BE2C (cell line): ENCODE results near the gene EHHADH.
A peak's percentile ranks its signal among the peaks of the same experiment; 100 is the strongest.

ENCODE experiments used
- DNase-seq: peaks from one replicate; pipeline ENCODE4 v3.0.0-alpha.2; 2020
- H3K27me3 ChIP-seq: fragments of 250-450 bp; sonication (Bioruptor Pico); 2 replicates; pipeline ENCODE4 v1.5.1; 2020; ENCODE audit warnings: mild to moderate bottlenecking
- H3K36me3 ChIP-seq: fragments of 250-450 bp; sonication (Bioruptor Pico); 2 replicates; pipeline ENCODE4 v1.5.1; 2020; ENCODE audit warnings: mild to moderate bottlenecking
- H3K4me1 ChIP-seq: fragments of 250-450 bp; sonication (Bioruptor Pico); 2 replicates; pipeline ENCODE4 v1.5.1; 2020
- H3K4me3 ChIP-seq: 2 replicates; pipeline ENCODE4 v1.5.1; 2011; ENCODE audit warnings: low read depth, low read length
- H3K9me3 ChIP-seq: fragments of 250-450 bp; sonication (Bioruptor Pico); 2 replicates; pipeline ENCODE4 v1.5.1; 2020
- TF ChIP-seq, protein P1 (sequence below): IDR thresholded peaks from 2 replicates; pipeline ENCODE4 v1.5.1; 2012; ENCODE audit warnings: mild to moderate bottlenecking, low read depth, low read length

The EHHADH gene

DNA sequence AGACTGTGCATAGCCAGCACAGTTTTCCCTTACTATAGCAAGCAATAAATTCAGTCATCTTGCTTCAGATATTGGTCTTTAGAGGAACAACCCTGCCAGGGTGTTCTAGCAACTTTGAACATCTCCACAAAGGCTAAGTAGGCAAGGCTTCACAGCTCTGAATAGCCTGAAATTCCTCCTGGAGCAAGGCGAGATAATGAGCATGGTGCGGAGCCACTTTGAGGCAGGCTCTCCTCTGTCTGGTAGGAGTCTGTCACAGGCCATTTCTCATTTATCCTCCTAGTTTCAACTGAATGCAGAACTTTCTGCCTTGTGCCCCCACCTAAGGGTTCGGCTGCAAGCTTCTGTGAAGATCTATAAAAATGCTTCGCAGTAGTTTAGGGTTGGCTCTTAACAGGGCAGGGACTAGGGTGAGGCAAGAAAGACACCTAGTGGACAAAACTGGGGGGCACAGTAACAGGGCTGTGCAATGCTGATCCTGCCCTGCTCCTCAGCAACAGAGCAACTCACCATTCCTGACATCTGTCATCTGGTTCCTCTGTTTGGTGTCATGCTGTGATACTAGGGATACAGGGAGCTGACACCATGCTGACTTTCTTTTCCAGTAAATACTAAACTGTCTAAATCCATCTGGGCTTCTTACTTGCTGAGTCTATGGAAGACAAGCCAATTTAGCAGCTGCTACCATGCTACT is 16.6 kb upstream of the EHHADH start:
- Histone ChIP-seq H3K4me3 (no peak overlapping the region), H3K4me1 (no peaks in the 10 kb centered on the region), H3K27me3 (no peaks in the 10 kb centered on the region), H3K9me3 (no peaks in the 10 kb centered on the region), H3K36me3 (no peaks in the 10 kb centered on the region)
- DNase-seq = peak; percentile 61
- TF ChIP-seq, protein P1, sequence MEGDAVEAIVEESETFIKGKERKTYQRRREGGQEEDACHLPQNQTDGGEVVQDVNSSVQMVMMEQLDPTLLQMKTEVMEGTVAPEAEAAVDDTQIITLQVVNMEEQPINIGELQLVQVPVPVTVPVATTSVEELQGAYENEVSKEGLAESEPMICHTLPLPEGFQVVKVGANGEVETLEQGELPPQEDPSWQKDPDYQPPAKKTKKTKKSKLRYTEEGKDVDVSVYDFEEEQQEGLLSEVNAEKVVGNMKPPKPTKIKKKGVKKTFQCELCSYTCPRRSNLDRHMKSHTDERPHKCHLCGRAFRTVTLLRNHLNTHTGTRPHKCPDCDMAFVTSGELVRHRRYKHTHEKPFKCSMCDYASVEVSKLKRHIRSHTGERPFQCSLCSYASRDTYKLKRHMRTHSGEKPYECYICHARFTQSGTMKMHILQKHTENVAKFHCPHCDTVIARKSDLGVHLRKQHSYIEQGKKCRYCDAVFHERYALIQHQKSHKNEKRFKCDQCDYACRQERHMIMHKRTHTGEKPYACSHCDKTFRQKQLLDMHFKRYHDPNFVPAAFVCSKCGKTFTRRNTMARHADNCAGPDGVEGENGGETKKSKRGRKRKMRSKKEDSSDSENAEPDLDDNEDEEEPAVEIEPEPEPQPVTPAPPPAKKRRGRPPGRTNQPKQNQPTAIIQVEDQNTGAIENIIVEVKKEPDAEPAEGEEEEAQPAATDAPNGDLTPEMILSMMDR = peak; percentile 78

DNA sequence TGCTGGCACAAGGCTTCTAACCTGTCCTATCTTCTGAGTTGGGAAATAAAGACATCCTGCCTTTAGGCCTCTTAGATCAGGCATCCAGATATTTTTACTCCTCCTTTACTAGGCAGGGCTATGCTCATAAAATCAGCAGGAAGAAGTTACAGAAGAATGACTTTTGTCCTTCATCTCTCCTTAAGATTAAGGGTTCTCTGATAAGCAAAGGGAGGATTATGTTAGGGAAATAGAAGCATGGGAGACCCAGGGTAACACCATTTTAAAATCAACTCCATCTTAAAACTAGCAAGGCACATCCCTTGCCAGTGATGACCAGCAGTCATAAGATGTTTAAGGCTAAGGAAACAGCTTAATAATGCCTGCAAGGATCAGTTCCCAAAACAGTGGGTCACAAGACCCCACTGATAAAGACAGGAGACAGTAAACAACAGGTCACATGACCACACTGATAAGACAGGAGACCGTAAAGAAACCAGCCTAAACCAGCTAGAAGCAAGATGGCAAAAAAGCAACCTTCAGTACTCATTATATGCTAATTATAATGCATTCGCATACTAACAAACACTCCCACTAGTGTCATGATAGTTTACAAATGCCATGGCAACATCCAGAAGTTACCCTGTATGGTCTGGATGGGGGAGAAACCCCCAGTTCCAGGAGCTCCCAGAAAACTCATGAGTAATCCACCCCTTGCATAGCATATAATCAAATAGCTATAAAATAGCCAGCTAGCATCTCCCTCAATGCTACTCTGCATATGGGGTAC is 14.5 kb upstream of the EHHADH start:
- DNase-seq = no peak
- H3K9me3 ChIP-seq = no peaks in the 10 kb centered on the region
- no peaks in the 10 kb centered on the region for H3K36me3 ChIP-seq
- H3K4me1 ChIP-seq = no peaks in the 10 kb centered on the region
- TF ChIP-seq, protein P1 = no peak
- H3K27me3 ChIP-seq = no peaks in the 10 kb centered on the region
- H3K4me3 ChIP-seq = no peak overlapping the region

DNA sequence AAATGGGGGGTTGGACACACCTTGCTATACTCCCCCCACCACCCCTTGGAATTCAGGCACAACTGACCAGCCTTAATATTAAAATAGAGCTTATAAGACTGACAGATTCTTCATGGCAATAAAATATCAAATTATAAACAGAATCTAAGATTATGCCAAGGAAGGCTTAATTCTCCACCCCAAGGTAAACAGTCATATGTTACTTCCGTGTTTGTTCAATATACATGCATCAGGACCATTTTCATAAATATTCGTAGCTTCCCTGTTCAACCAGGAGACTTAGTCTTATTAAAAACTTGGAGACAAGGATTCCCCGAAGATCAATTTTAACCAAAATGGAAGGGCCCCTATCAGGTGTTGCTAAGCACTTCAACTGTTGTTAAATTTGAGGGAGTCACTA is 13.3 kb upstream of the EHHADH start:
- no peaks in the 10 kb centered on the region for H3K9me3 ChIP-seq
- H3K4me1 ChIP-seq = no peaks in the 10 kb centered on the region
- DNase-seq = no peak
- no peaks in the 10 kb centered on the region for H3K27me3 ChIP-seq
- TF ChIP-seq, protein P1 = no peak
- no peak overlapping the region for H3K4me3 ChIP-seq
- H3K36me3 ChIP-seq = no peaks in the 10 kb centered on the region

DNA sequence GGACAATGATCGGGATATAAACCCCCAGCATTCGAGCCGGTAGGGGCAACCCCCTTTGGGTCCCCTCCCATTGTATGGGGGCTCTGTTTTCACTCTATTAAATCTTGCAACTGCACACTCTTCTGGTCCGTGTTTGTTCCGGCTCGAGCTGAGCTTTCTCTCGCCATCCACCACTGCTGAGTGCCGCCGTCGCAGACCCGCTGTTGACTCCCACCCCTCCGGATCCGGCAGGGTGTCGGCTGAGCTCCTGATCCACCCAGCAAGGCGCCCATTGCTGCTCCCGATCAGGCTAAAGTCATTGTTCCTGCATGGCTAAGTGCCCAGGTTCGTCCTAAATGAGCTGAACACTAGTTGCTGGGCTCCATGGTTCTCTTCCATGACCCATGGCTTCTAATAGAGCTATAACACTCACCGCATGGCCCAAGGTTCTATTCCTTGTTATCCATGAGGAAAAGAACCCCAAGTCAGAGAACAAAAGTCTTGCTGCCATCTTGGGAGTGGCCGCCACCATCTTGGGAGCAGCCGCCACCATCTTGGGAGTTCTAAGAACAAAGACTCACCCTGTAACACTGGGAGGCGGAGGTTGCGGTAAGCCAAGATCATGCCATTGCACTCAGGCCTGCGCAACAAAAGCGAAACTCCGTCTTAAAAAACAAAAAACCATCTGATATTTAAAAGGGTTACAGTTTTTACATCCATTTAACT is 11.2 kb upstream of the EHHADH start:
- no peaks in the 10 kb centered on the region for H3K4me1 ChIP-seq
- DNase-seq = no peak
- TF ChIP-seq, protein P1 = no peak
- no peaks in the 10 kb centered on the region for H3K27me3 ChIP-seq
- no peaks in the 10 kb centered on the region for H3K36me3 ChIP-seq
- no peak overlapping the region for H3K4me3 ChIP-seq
- no peaks in the 10 kb centered on the region for H3K9me3 ChIP-seq

GRCh38 chr3:185263423-185263822 is 9.6 kb upstream of the EHHADH start:
- DNase-seq = no peak
- Histone ChIP-seq H3K9me3 (0 out of 2 replicates have a peak, but pooled peaks cover 2% of the 10 kb centered on the region), H3K4me3 (no peak overlapping the region), H3K27me3 (no peaks in the 10 kb centered on the region), H3K36me3 (no peaks in the 10 kb centered on the region), H3K4me1 (no peaks in the 10 kb centered on the region)
- TF ChIP-seq, protein P1 = no peak
